Heart right ventricle (tissue), 16 donors: ENCODE data around the gene SGCD. TPM values are rescaled to one million over a fixed set of nuclear protein-coding genes. Genes with fewer than 3 reads are reported as not detected.

ENCODE experiments used
- ATAC-seq, 8 donors: fragments of 200-7000 bp; cut with Tn5 transposase; one replicate each; pipeline ENCODE4 v1.9.1; 2020; ENCODE audit warnings: mild to moderate bottlenecking in 8 of 8, moderate library complexity in 8 of 8, moderate number of reproducible peaks in 1 of 8
- DNase-seq, 2 donors: peaks; one replicate each; pipeline ENCODE4 v3.0.0-alpha.2; 2020
- H3K27ac ChIP-seq, 10 donors: fragments of 200-600 bp; sonication (generic) in 2 of 10; one replicate each; pipeline versions ENCODE4 v1.5.0 to v1.8.0; 2020 to 2022; ENCODE audit warnings: mild to moderate bottlenecking in 3 of 10
- H3K27me3 ChIP-seq, 7 donors: fragments of 200-600 bp; one replicate each; pipeline ENCODE4 v1.8.0; 2021 to 2022; ENCODE audit warnings: mild to moderate bottlenecking in 2 of 7
- H3K36me3 ChIP-seq, 9 donors: fragments of 200-600 bp; sonication (generic) in 1 of 9; one replicate each; pipeline versions ENCODE4 v1.5.0 to v1.8.0; 2020 to 2022; ENCODE audit warnings: mild to moderate bottlenecking in 2 of 9
- H3K4me1 ChIP-seq, 9 donors: fragments of 200-600 bp; sonication (generic) in 1 of 9; one replicate each; pipeline versions ENCODE4 v1.5.0 to v1.8.0; 2020 to 2022; ENCODE audit warnings: mild to moderate bottlenecking in 4 of 9
- H3K4me3 ChIP-seq, 10 donors: fragments of 200-600 bp; sonication (generic) in 2 of 10; one replicate each; pipeline versions ENCODE4 v1.5.0 to v1.8.0; 2020 to 2022; ENCODE audit warnings: mild to moderate bottlenecking in 7 of 10, moderate library complexity in 2 of 10
- H3K9me3 ChIP-seq, 11 donors: fragments of 200-600 bp in 10 of 11; sonication (generic) in 2 of 11; one replicate each; pipeline versions ENCODE4 v1.5.0 to v1.8.0; 2013 to 2022; ENCODE audit warnings: mild to moderate bottlenecking in 2 of 11, control low read depth in 1 of 11, moderate library complexity in 1 of 11
- WGBS, 2 donors: extraction: QIAGEN DNeasy Blood & Tissue Kit; methylation state at CpG; one replicate each; pipeline ENCODE4 v1.1.7; 2013; ENCODE audit warnings: inconsistent platforms in 1 of 2; 5-methylcytosine and 5-hydroxymethylcytosine counted together
- intact Hi-C, 10 donors: fragments of 100-400 bp; cut with DNase I; formaldehyde crosslinking; loops; one replicate each; pipeline versions ENCODE4 v1.11.1 to v1.14.2; 2022
- polyA plus RNA-seq, 2 donors: library from polyadenylated mRNA; stranded (reverse); fragments of 200-250 nt; gene quantifications; one replicate each; pipeline ENCODE4 v1.2.3, GENCODE V29; 2013
- total RNA-seq, 10 donors: library from RNA; stranded (reverse); fragmentation: NEBNext Ultra II Directional in 3 of 10; extraction: Animal tissue kit (Norgen Biotek cat#: 25700) in 3 of 10; gene quantifications; one replicate each; pipeline versions ENCODE4 v1.2.1 to v1.2.4, GENCODE V29; 2021 to 2023
- TF ChIP-seq, protein P1 (sequence below), 9 donors: fragments of 200-600 bp; sonication (generic) in 2 of 9; IDR thresholded peaks; one replicate each; pipeline versions ENCODE4 v1.5.0 to v1.8.0; 2021 to 2022; ENCODE audit warnings: antibody characterized with exemption in 9 of 9, mild to moderate bottlenecking in 5 of 9, moderate library complexity in 1 of 9
- donor health status: Arrhythmogenic right ventricular cardiomyopathy.
- donor health status: ischemic (EF 13 %, LVEDD 7.1; RV severe dilation, severe dysfunction).
- donor health status: healthy with polysubstance abuse.
- donor health status: DM: no; HTN: yes; CAD: no.
- donor health status: DM: no; HTN: no; CAD: no.
- donor health status: ischemic (EF 25% LVEDD 6.9; RV normal size, moderate dysfunction).
- donor health status: ischemic (EF 25% LVEDD 5.7; RV mildly dilated, moderate dysfunction).
- donor health status: healthy.
- donor health status: DM: yes; HTN: yes; CAD: no.
- donor health status: Ischemic cardiomyopathy.
- donor health status: ischemic (EF 35%, LVEDD 5.7; RV mildly dilated, moderate dysfunction).
- donor health status: nonischemic (EF 11% LVEDD 7.7; RV severe dilation, severe dysfunction).
- donor health status: DM: yes; HTN: yes; CAD: no.
- donor health status: PGD.
- donor health status: ischemic (EF 29% LVEDD 5.4; RV normal size, mild dysfunction).
- donor health status: nonischemic (EF 23%, LVEDD 6.1; RV moderate dilation, normal function).

Gene SGCD
- total and polyA plus RNA-seq, 12 donors = 12.0 to 153 (median 99.6) TPM

GRCh38 chr5:156529892-156530291, 202.9 kb downstream of the SGCD start:
- 78 to 81% methylated on average over 1 of the region's 1 CpG for WGBS, 2 donors
- TF ChIP-seq, protein P1, sequence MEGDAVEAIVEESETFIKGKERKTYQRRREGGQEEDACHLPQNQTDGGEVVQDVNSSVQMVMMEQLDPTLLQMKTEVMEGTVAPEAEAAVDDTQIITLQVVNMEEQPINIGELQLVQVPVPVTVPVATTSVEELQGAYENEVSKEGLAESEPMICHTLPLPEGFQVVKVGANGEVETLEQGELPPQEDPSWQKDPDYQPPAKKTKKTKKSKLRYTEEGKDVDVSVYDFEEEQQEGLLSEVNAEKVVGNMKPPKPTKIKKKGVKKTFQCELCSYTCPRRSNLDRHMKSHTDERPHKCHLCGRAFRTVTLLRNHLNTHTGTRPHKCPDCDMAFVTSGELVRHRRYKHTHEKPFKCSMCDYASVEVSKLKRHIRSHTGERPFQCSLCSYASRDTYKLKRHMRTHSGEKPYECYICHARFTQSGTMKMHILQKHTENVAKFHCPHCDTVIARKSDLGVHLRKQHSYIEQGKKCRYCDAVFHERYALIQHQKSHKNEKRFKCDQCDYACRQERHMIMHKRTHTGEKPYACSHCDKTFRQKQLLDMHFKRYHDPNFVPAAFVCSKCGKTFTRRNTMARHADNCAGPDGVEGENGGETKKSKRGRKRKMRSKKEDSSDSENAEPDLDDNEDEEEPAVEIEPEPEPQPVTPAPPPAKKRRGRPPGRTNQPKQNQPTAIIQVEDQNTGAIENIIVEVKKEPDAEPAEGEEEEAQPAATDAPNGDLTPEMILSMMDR (IDR thresholded peaks at IDR 0.05) = no peak
- H3K4me1 ChIP-seq = peaks cover 0 to 8% (median 2%) of the 10 kb centered on the region in 9 donors
- H3K27ac ChIP-seq = no peak overlapping the region
- ATAC-seq = no peak
- no peak for DNase-seq
- no peaks in the 10 kb centered on the region for H3K36me3 ChIP-seq
- intact Hi-C loops = no loop called here
- no peaks in the 10 kb centered on the region for H3K27me3 ChIP-seq
- H3K4me3 ChIP-seq = no peak overlapping the region
- H3K9me3 ChIP-seq = peaks cover 0 to 11% (median 0%) of the 10 kb centered on the region in 11 donors

- TF ChIP-seq, protein P1 (IDR thresholded peaks at IDR 0.05) = no peak
- 99 to 100% methylated on average over 2 of the region's 2 CpGs for WGBS, 2 donors
- ATAC-seq = no peak
Observed at GRCh38 chr5:156531199-156531598, 204.2 kb downstream of the SGCD start.

DNA sequence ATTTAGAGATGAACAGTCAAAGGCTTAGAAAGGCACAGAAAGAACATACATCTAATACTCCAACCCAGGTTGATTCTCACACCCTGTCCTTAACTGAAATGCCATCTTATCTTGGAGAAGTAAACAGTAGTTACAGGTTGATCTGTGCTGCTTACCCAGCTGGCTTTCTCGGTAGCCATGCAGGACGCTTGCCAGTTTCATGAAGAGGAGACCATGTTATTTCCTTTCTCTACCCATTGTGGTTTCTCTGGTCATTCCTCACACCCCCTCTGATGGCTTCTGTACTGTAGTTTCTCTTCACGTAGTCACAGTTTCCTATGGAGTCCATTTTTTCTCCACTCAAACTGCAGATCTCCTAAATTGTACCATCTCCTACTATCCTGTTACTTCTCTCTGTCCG, 206.0 kb downstream of the SGCD start:
- TF ChIP-seq, protein P1 (IDR thresholded peaks at IDR 0.05) = no peak
- H3K27me3 ChIP-seq = no peaks in the 10 kb centered on the region
- H3K36me3 ChIP-seq = no peaks in the 10 kb centered on the region
- no peak for DNase-seq
- no peak for ATAC-seq
- H3K4me1 ChIP-seq = peaks cover 0 to 14% (median 2%) of the 10 kb centered on the region in 9 donors
- no peak overlapping the region for H3K4me3 ChIP-seq
- no peak overlapping the region for H3K27ac ChIP-seq
- H3K9me3 ChIP-seq = no peaks in the 10 kb centered on the region
- WGBS, 2 donors = 83 to 89% methylated on average over 4 of the region's 4 CpGs
- intact Hi-C loops = no loop called here

More at GRCh38 chr5:156531199-156531598, 204.2 kb downstream of the SGCD start:
- no peak for DNase-seq
- no peak overlapping the region for H3K27ac ChIP-seq
- no peaks in the 10 kb centered on the region for H3K36me3 ChIP-seq
- no peaks in the 10 kb centered on the region for H3K27me3 ChIP-seq
- H3K4me1 ChIP-seq = peaks cover 0 to 14% (median 2%) of the 10 kb centered on the region in 9 donors
- H3K9me3 ChIP-seq = peaks cover 0 to under 1% (median 0%) of the 10 kb centered on the region in 11 donors
- H3K4me3 ChIP-seq = no peak overlapping the region
- intact Hi-C loops = no loop called here

GRCh38 chr5:156534085-156534484, 207.1 kb downstream of the SGCD start:
- intact Hi-C loops = no loop called here
- Histone ChIP-seq H3K27me3 (no peaks in the 10 kb centered on the region), H3K27ac (peak overlapping the region in 2 of 10 donors; percentile 7 to 27), H3K4me3 (no peak overlapping the region), H3K36me3 (no peaks in the 10 kb centered on the region), H3K4me1 (peaks cover 0 to 14% (median 0%) of the 10 kb centered on the region in 9 donors), H3K9me3 (no peaks in the 10 kb centered on the region)
- TF ChIP-seq, protein P1 (IDR thresholded peaks at IDR 0.05) = no peak
- DNase-seq = no peak
- peak in 4 of 8 donors; percentile 54 to 79 (median 68) for ATAC-seq
- 65 to 76% methylated on average over 2 of the region's 2 CpGs for WGBS, 2 donors
